ENCODE data around the gene ARL15.

Gene ARL15

GRCh38 chr5:53932351-53932750, 378.0 kb downstream of the ARL15 start:
- DNase-seq (ENCODE audit: low spot score) = no peak

DNA sequence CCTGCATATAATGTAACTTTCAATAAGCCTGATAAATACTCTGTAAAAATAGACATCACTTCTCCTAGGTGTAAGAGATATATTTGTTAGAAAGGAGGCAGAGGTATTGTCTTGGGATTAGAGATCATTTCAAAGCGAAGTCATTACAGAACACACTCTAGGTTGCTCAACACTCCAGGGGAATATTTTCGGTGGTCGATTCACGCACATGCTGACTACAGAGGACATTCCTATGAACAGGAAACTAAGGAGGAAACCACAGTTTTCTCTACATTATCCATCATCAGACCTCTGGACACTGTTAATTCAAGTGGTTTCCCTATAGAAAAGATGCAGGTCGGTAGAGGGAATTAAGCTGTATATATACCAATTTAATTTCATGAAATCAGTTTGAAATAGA, 379.9 kb downstream of the ARL15 start:
- DNase-seq (ENCODE audit: low spot score) = no peak

DNA sequence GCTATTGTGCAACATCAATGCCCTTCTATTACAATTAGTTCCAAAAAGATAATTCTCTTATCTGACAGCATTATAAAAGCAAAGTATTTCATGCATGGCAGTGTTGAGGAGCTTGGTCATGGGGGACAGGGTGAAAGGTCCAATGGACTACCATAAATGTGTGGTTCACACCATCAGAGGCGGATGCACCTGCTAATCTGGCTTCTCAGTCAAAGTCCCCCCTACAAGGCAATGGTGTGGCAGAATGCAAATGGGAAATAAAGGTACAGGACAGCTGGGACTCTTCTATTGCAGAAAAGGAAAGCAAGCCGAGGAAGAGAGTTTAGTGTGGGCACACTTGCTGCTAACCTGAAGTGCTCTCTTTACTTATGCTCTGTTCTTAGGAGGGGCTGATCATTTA, 380.8 kb downstream of the ARL15 start:
- no peak for DNase-seq (ENCODE audit: low spot score)

GRCh38 chr5:53929152-53929551, 381.2 kb downstream of the ARL15 start:
- DNase-seq (ENCODE audit: low spot score) = no peak

DNA sequence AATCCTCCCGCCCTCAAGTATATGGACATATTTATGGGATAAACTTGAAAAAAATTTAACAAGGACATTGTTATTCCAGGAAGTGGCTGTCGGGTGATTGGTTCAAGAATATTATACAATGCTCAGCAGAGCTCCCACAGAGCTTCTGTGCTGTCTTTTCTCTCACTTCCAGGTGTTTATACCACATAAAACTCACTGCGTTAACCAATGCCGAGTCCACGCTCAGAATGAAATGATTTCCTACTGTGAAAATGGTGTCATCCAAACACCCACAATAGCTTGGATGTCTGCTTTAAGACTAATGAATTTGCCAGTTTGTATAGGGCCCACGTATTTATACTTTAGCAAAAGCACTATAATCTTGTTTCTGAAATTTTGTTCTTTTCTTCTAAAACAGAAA, 381.7 kb downstream of the ARL15 start:
- DNase-seq (ENCODE audit: low spot score) = no peak

- DNase-seq (ENCODE audit: low spot score) = no peak
These were observed 382.6 kb downstream of the ARL15 start for GRCh38 chr5:53927668-53928247.

DNA sequence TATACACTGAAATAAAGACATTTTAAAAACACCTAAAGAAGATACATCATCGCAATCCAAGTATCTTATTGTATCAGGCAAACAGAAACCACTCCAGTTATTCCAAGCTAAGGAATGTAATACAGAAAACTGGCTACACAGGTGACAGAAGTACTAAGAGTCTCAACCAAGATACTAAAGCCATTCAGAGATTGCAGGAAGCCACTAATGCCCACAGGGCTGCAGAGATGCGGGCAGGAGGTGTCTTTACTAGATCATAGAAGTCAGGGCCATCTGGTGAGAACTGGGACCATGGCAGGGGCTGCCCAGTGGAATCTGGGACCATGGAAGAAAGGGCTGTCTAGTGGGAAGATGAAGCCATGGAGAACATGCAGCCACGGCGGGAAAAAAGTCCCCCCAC, 384.3 kb downstream of the ARL15 start:
- no peak for DNase-seq (ENCODE audit: low spot score)

GRCh38 chr5:53924392-53924791, 386.0 kb downstream of the ARL15 start:
- DNase-seq (ENCODE audit: low spot score) = no peak

DNA sequence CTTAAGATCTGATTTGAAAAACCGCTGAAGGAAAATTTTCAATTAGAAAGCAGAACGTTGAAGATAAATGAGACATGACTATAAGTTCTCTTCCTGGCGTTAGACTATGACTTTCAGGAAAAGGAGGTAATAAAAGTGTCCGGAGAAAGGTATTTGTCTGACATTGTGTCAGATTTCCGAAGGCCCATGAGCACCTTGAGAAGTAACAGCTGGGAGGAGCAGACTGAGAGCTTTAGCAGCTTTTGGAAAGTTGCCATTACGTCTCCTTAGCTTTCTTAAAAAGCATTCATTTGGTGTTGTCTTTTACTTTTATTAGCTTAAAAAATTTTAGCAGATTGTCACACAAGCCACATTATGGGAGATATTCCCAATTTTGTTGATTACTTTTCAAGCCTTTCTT, 386.4 kb downstream of the ARL15 start:
- DNase-seq (ENCODE audit: low spot score) = no peak

GRCh38 chr5:53922508-53923498, 387.6 kb downstream of the ARL15 start:
- no peak for DNase-seq (ENCODE audit: low spot score)

DNA sequence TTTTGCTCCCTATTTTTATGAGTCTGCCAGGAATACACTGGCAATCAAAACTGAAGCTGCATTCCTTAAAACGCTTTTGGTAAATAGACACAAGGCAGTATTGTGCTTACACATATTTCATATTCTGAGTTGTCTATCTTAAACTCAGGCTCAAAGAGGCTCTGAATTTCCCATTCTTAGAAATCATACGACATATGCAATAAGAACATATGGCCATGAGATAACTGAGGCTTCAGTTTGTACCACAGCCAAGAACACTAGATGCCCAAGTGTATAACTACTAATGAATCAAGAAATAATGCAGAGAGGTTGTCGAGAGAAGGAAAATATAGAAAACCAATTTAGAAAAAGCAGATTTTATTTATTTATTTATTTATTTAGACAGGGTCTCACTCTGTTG, 392.5 kb downstream of the ARL15 start:
- no peak for DNase-seq (ENCODE audit: low spot score)

- no peak for DNase-seq (ENCODE audit: low spot score)
These were observed 393.3 kb downstream of the ARL15 start for GRCh38 chr5:53917095-53917494.

DNA sequence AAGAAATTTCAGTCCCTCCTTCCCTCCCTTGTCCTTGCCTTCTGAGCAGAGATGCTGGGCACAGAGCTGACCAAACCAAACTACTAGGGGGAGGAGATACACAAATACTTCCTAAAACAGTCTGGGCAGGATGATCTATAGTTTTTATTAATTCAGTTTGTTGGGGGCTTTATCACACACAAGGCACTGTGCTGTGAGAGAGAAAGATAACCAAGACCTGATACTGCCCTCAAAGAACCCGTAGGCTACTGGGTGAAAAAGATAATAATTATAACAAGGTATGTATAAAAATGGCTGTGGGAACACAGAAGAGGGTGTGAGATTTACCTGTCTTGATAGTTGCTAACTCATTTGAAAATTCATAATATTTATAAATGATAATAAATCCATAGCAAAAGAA, 395.3 kb downstream of the ARL15 start:
- no peak for DNase-seq (ENCODE audit: low spot score)

GRCh38 chr5:53913941-53914340, 396.4 kb downstream of the ARL15 start:
- no peak for DNase-seq (ENCODE audit: low spot score)

GRCh38 chr5:53908757-53909156, 401.6 kb downstream of the ARL15 start:
- DNase-seq (ENCODE audit: low spot score) = no peak

- no peak for DNase-seq (ENCODE audit: low spot score)
These were observed 402.5 kb downstream of the ARL15 start for GRCh38 chr5:53907827-53908226.

DNA sequence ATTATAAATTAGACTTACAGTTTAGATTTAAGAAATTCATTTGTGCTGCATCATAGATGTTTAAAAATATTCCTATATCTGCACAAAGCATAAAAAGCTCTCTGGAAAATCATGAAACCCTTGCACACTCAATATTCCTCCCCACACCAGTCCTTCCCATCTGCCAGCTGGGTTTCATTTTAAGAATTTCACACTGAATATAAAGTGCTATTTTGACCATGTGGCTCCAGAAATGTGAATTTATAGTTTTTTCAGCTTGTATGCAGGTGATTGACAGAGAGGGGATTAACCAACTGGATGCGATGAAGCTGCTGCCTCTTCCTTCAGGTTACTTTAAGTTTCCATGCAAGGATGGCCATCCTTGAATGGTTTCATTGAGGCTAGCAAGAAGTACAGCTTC, 403.6 kb downstream of the ARL15 start:
- no peak for DNase-seq (ENCODE audit: low spot score)

GRCh38 chr5:53902296-53902907, 408.0 kb downstream of the ARL15 start:
- DNase-seq (ENCODE audit: low spot score) = no peak

- DNase-seq (ENCODE audit: low spot score) = no peak
These were observed 409.7 kb downstream of the ARL15 start for GRCh38 chr5:53900677-53901076.

DNA sequence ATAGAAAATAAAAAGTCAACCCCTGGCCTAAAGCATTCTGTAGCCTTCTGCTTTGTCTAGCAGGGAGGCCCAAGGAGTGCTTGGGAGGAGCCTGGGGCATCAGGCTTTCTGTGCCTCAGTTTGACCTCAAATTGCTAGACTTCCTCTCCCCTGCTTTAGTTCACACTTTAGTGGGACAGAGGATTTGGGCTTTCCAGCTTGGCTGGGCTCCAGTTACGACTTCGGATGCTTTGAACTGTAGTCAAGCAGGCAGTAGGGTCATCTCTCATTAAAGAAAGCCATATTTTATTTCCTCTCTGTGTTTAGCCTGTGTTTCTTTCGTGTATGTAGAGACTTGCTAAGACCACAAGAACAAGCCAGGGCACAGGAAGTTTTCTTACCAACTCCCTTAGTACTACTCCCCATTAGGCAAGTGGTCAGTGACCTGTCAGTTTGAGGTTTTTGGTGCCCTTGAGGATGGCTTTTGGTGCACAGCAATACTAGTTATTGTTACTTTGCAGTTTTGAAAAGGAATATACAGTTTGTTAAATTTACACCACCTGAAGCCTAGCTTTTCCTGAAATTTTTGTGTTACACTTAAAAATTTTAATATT, 415.2 kb downstream of the ARL15 start:
- no peak for DNase-seq (ENCODE audit: low spot score)

- DNase-seq (ENCODE audit: low spot score) = no peak
These were observed 416.7 kb downstream of the ARL15 start for GRCh38 chr5:53893626-53894025.

GRCh38 chr5:53892224-53892623, 418.1 kb downstream of the ARL15 start:
- no peak for DNase-seq (ENCODE audit: low spot score)

- no peak for DNase-seq (ENCODE audit: low spot score)
These were observed 419.2 kb downstream of the ARL15 start for GRCh38 chr5:53891159-53891558.
